H9 (cell line): ENCODE measurements around the gene PTPRN2. TPM values are rescaled to one million over a fixed set of nuclear protein-coding genes. Genes with fewer than 3 reads are reported as not detected.

Experiments used
- DNase-seq: peaks from one replicate; pipeline ENCODE4 v3.0.0-alpha.2; 2017
- H2AFZ ChIP-seq: one replicate; pipeline ENCODE4 v1.6.1; 2013; ENCODE audit warnings: mild to moderate bottlenecking, low read length, control low read depth, moderate library complexity
- H2AK5ac ChIP-seq: 2 replicates; pipeline ENCODE4 v1.6.1; 2013; ENCODE audit warnings: low read length, control low read depth, mixed read lengths; ENCODE audit not compliant: insufficient read length
- H2BK120ac ChIP-seq: one replicate; pipeline ENCODE4 v1.6.1; 2013; ENCODE audit warnings: low read depth, mild to moderate bottlenecking, low read length, control low read depth, inconsistent platforms; ENCODE audit not compliant: poor library complexity, severe bottlenecking
- H2BK12ac ChIP-seq: 2 replicates; pipeline ENCODE4 v1.6.1; 2013; ENCODE audit warnings: low read length, control low read depth, mixed read lengths, low read depth; ENCODE audit not compliant: insufficient read length
- H2BK15ac ChIP-seq: 2 replicates; pipeline ENCODE4 v1.6.1; 2013; ENCODE audit warnings: low read depth, low read length, control low read depth
- H2BK20ac ChIP-seq: one replicate; pipeline ENCODE4 v1.6.1; 2013; ENCODE audit warnings: low read depth, mild to moderate bottlenecking, low read length, control low read depth, inconsistent platforms; ENCODE audit not compliant: poor library complexity, severe bottlenecking
- H2BK5ac ChIP-seq: 2 replicates; pipeline ENCODE4 v1.6.1; 2013; ENCODE audit warnings: low read length, control low read depth, mixed read lengths; ENCODE audit not compliant: insufficient read length
- H3K14ac ChIP-seq: 2 replicates; pipeline ENCODE4 v1.6.1; 2013; ENCODE audit warnings: low read length, control low read depth; ENCODE audit not compliant: insufficient read depth
- H3K18ac ChIP-seq: 2 replicates; pipeline ENCODE4 v1.6.1; 2013; ENCODE audit warnings: low read depth, mild to moderate bottlenecking, mixed read lengths, low read length, control low read depth; ENCODE audit not compliant: insufficient read length
- H3K23ac ChIP-seq: 2 replicates; pipeline ENCODE4 v1.6.1; 2013; ENCODE audit warnings: low read length, control low read depth, mixed read lengths, low read depth; ENCODE audit not compliant: insufficient read length
- H3K23me2 ChIP-seq: 2 replicates; pipeline ENCODE4 v1.6.1; 2013; ENCODE audit warnings: low read depth, mild to moderate bottlenecking, mixed read lengths, low read length, control low read depth; ENCODE audit not compliant: insufficient read length, poor library complexity, severe bottlenecking
- H3K27ac ChIP-seq: 2 replicates; pipeline ENCODE4 v1.5.1; 2013; ENCODE audit warnings: low read length, control low read depth, mixed read lengths, low read depth; ENCODE audit not compliant: insufficient read length
- H3K27me3 ChIP-seq: 2 replicates; pipeline ENCODE4 v1.6.1; 2013; ENCODE audit warnings: low read length, control low read depth, inconsistent platforms; ENCODE audit not compliant: insufficient read depth
- H3K4ac ChIP-seq: 2 replicates; pipeline ENCODE4 v1.6.1; 2013; ENCODE audit warnings: low read depth, mild to moderate bottlenecking, control low read depth, inconsistent platforms, low read length, moderate library complexity
- H3K4me1 ChIP-seq: 2 replicates; pipeline ENCODE4 v1.6.1; 2013; ENCODE audit warnings: low read length, control low read depth, inconsistent platforms; ENCODE audit not compliant: insufficient read depth
- H3K4me2 ChIP-seq: 2 replicates; pipeline ENCODE4 v1.6.1; 2013; ENCODE audit warnings: low read length, control low read depth, mixed read lengths; ENCODE audit not compliant: insufficient read length, insufficient read depth
- H3K56ac ChIP-seq: 2 replicates; pipeline ENCODE4 v1.6.1; 2013; ENCODE audit warnings: low read depth, mild to moderate bottlenecking, mixed read lengths, low read length, control low read depth; ENCODE audit not compliant: insufficient read length
- H3K79me1 ChIP-seq: 2 replicates; pipeline ENCODE4 v1.6.1; 2013; ENCODE audit warnings: low read depth, mild to moderate bottlenecking, moderate library complexity, low read length, control low read depth, inconsistent platforms; ENCODE audit not compliant: insufficient read depth, poor library complexity, severe bottlenecking
- H3K79me2 ChIP-seq: 2 replicates; pipeline ENCODE4 v1.6.1; 2013; ENCODE audit warnings: low read length, control low read depth, inconsistent platforms; ENCODE audit not compliant: insufficient read depth
- H3K9ac ChIP-seq: 2 replicates; pipeline ENCODE4 v1.6.1; 2013; ENCODE audit warnings: low read length, control low read depth, mixed read lengths; ENCODE audit not compliant: insufficient read length; ENCODE audit errors: extremely low read depth
- H3K9me3 ChIP-seq: one replicate; pipeline ENCODE4 v1.6.1; 2013; ENCODE audit warnings: low read depth, low read length, inconsistent platforms; ENCODE audit not compliant: control insufficient read depth
- H3T11ph ChIP-seq: one replicate; pipeline ENCODE4 v1.6.1; 2013; ENCODE audit warnings: mild to moderate bottlenecking, low read length, control low read depth, inconsistent platforms
- H4K20me1 ChIP-seq: one replicate; pipeline ENCODE4 v1.6.1; 2013; ENCODE audit not compliant: control insufficient read depth, insufficient read length, insufficient read depth
- H4K5ac ChIP-seq: 2 replicates; pipeline ENCODE4 v1.6.1; 2013; ENCODE audit warnings: low read depth, mild to moderate bottlenecking, mixed read lengths, low read length, control low read depth; ENCODE audit not compliant: insufficient read length
- H4K8ac ChIP-seq: replicated peaks from 2 replicates; pipeline ENCODE4 v1.6.1; 2013; ENCODE audit warnings: low read length, control low read depth, mixed read lengths, low read depth; ENCODE audit not compliant: insufficient read length
- H4K91ac ChIP-seq: 2 replicates; pipeline ENCODE4 v1.6.1; 2013; ENCODE audit warnings: low read depth, mild to moderate bottlenecking, moderate library complexity, mixed read lengths, low read length, control low read depth; ENCODE audit not compliant: insufficient read length
- H3K27ac Mint-ChIP-seq, 3 experiments: 2 replicates in 2 of 3; 3 replicates in 1 of 3; pipeline ENCODE4 v1.8.0; 2020 to 2021; ENCODE audit warnings: mixed read lengths in 3 of 3, mild to moderate bottlenecking in 1 of 3, moderate library complexity in 1 of 3
- H3K27me3 Mint-ChIP-seq: 2 replicates; pipeline ENCODE4 v1.8.0; 2021; ENCODE audit warnings: low read depth, mild to moderate bottlenecking, moderate library complexity, mixed read lengths
- H3K36me3 Mint-ChIP-seq, 3 experiments: 2 replicates in 2 of 3; 3 replicates in 1 of 3; pipeline ENCODE4 v1.8.0; 2020 to 2021; ENCODE audit warnings: low read depth in 3 of 3, mixed read lengths in 3 of 3; ENCODE audit not compliant: insufficient read depth in 1 of 3
- H3K4me1 Mint-ChIP-seq, 2 experiments: 2 replicates each; pipeline ENCODE4 v1.8.0; 2020; ENCODE audit warnings: mixed read lengths in 2 of 2
- H3K4me3 Mint-ChIP-seq, 2 experiments: 2 replicates in 1 of 2; 3 replicates in 1 of 2; pipeline ENCODE4 v1.8.0; 2020 to 2021; ENCODE audit warnings: mild to moderate bottlenecking in 2 of 2, mixed read lengths in 2 of 2, moderate library complexity in 1 of 2
- H3K9me3 Mint-ChIP-seq, 2 experiments: 2 replicates in 1 of 2; 3 replicates in 1 of 2; pipeline ENCODE4 v1.8.0; 2020; ENCODE audit warnings: mild to moderate bottlenecking in 2 of 2, mixed read lengths in 2 of 2, moderate library complexity in 1 of 2
- CTCF ChIP-seq: fragments of 200-600 bp; sonication (generic); conservative IDR thresholded peaks from 3 replicates; pipeline ENCODE4 v1.8.0; 2021; ENCODE audit warnings: antibody characterized with exemption, mild to moderate bottlenecking
- WGBS: extraction: QIAGEN DNeasy Blood & Tissue Kit; methylation state at CpG from one replicate; pipeline ENCODE4 v1.1.7; 2013; ENCODE audit warnings: missing lambda C conversion rate, low lambda C conversion rate, mixed read lengths; ENCODE audit not compliant: insufficient read length; ENCODE audit errors: extremely low coverage; 5-methylcytosine and 5-hydroxymethylcytosine counted together
- total RNA-seq: library from RNA; stranded (reverse); gene quantifications from 2 replicates; pipeline ENCODE4 v1.2.1, GENCODE V29; 2021

Gene PTPRN2
- total RNA-seq, 1 experiment from 2014 or later: 5.2 TPM

- H3K4me1 ChIP-seq: peaks cover 2% of the 10 kb centered on the region
- no CpG with 5 or more reads among the region's 16 CpGs for WGBS
- no peak overlapping the region for H3T11ph ChIP-seq
- H2BK120ac ChIP-seq: no peak overlapping the region
- H2AK5ac ChIP-seq: no peak overlapping the region
- no peak overlapping the region for H4K91ac ChIP-seq
- Mint-ChIP-seq H3K4me1 (peaks cover 14 to 29% of the 10 kb centered on the region in 2 experiments), H3K9me3 (no peaks in the 10 kb centered on the region), H3K36me3 (no peaks in the 10 kb centered on the region), H3K27ac (no peak overlapping the region), H3K4me3 (no peak overlapping the region), H3K27me3 (peaks cover 41% of the 10 kb centered on the region)
- no peak overlapping the region for H4K5ac ChIP-seq
- H3K79me1 ChIP-seq: no peaks in the 10 kb centered on the region
- no peaks in the 10 kb centered on the region for H3K27me3 ChIP-seq
- peak overlapping the region; percentile 67 for H3K4me2 ChIP-seq
- H3K18ac ChIP-seq: no peak overlapping the region
- no peak overlapping the region for H2AFZ ChIP-seq
- DNase-seq: no peak
- no peak overlapping the region for H3K27ac ChIP-seq
- H2BK15ac ChIP-seq: no peak overlapping the region
- peaks cover 8% of the 10 kb centered on the region for H3K23me2 ChIP-seq
- no peaks in the 10 kb centered on the region for H3K9me3 ChIP-seq
- H3K79me2 ChIP-seq: no peaks in the 10 kb centered on the region
- no peak overlapping the region for H3K4ac ChIP-seq
- no peak overlapping the region for H3K14ac ChIP-seq
- no peak overlapping the region for H2BK12ac ChIP-seq
- no peak overlapping the region for H2BK5ac ChIP-seq
- no peak overlapping the region for H3K9ac ChIP-seq
- no peak overlapping the region for H2BK20ac ChIP-seq
- H4K8ac ChIP-seq: no peak overlapping the region
- TF ChIP-seq CTCF: no peak
- H3K56ac ChIP-seq: no peak overlapping the region
- no peaks in the 10 kb centered on the region for H4K20me1 ChIP-seq
- no peak overlapping the region for H3K23ac ChIP-seq
Observed at GRCh38 chr7:158017111-158018097, 570.2 kb downstream of the PTPRN2 start.
